Activated B cell treated with CpG ODN at 0.5 μM for 24 hours (primary cell): ENCODE data around the gene ZFP62. TPM values are rescaled to one million over a fixed set of nuclear protein-coding genes. Genes with fewer than 3 reads are reported as not detected.

Experiments used
- ATAC-seq: fragments of 200-7000 bp; cut with Tn5 transposase; one replicate; pipeline ENCODE4 v1.10.0; 2021; ENCODE audit warnings: low read depth, mild to moderate bottlenecking, moderate library complexity
- CTCF ChIA-PET: fragments of 350-600 bp; sonication (Branson Sonifier 250); formaldehyde crosslinking; loops from one replicate; lab custom pipeline; 2021; ENCODE audit warnings: antibody characterized with exemption; lab: Charles Lee
- POLR2A ChIA-PET: fragments of 350-600 bp; sonication (Branson Sonifier 250); formaldehyde crosslinking; loops from one replicate; lab custom pipeline; 2021; ENCODE audit warnings: antibody characterized with exemption; lab: Charles Lee
- DNase-seq: peaks from one replicate; pipeline ENCODE4 v3.0.0; 2022
- H3K27ac Mint-ChIP-seq: one replicate; pipeline ENCODE4 v1.8.0; 2020; ENCODE audit warnings: mixed read lengths
- H3K27me3 Mint-ChIP-seq: one replicate; pipeline ENCODE4 v1.8.0; 2021; ENCODE audit warnings: mixed read lengths
- H3K36me3 Mint-ChIP-seq: one replicate; pipeline ENCODE4 v1.8.0; 2021; ENCODE audit warnings: low read depth, mixed read lengths
- H3K4me1 Mint-ChIP-seq: one replicate; pipeline ENCODE4 v1.8.0; 2021; ENCODE audit warnings: mixed read lengths
- H3K4me3 Mint-ChIP-seq: one replicate; pipeline ENCODE4 v1.8.0; 2020; ENCODE audit warnings: mild to moderate bottlenecking, mixed read lengths
- H3K9me3 Mint-ChIP-seq: one replicate; pipeline ENCODE4 v1.8.0; 2020; ENCODE audit warnings: mixed read lengths
- intact Hi-C: fragments of 100-400 bp; cut with micrococcal nuclease; formaldehyde crosslinking; loops from one replicate; pipeline ENCODE4 v1.15.1; 2024
- total RNA-seq: library from RNA; stranded (reverse); gene quantifications from 2 replicates; pipeline ENCODE4 v1.2.3, GENCODE V29; 2022
- TF ChIP-seq, protein P1 (sequence below): fragments of 200-600 bp; IDR thresholded peaks from one replicate; pipeline ENCODE4 v1.8.0; 2022; ENCODE audit warnings: antibody characterized with exemption, mild to moderate bottlenecking

Gene ZFP62
- total RNA-seq, 1 donor from 2014 or later, result 45.6 TPM

DNA sequence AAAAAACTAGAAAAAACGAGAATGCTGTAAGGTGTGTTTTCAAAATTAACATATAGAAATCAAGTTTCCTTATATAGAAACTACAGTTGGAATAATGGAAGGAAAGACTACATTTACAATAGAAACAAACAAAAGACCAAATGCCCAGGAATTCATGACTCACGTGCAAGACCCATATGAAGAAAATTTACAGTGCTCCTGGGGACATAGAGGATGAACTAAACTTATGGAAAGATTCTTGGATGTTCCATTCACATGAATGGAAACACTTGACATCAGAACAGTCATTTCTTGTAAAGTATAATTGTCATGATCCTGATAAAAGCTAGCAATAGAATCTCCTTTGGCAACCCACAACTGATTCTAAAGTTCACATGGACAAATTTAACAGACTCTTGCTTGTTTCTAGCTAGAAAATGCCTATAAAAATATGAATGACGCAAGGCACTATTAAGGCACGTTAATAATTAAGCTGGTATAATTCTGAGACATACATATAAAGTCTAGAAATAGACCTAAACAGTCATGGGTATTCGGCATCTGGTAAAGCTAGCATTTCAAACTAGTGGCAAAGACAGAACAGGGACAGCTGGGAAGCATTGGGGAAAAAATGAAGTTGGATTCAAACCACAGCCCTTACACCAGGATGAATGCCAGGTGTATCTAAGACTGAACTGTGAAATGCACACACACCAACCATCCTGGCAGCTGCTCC, 5.1 kb upstream of the ZFP62 start:
- H3K4me3 Mint-ChIP-seq, result no peak overlapping the region
- ChIA-PET CTCF (interaction anchor here (0.6 to 0.9 kb wide), 3 partner anchors 52 to 82 kb away, joined by 3 read pairs; no protein-coding TSS in a partner anchor), POLR2A (no interaction called here)
- peaks cover 3% of the 10 kb centered on the region for H3K4me1 Mint-ChIP-seq
- H3K27ac Mint-ChIP-seq, result no peak overlapping the region
- intact Hi-C loops, result loop anchor here (5.0 kb wide), 1 partner anchor 221 kb away; no protein-coding TSS in a partner anchor
- DNase-seq, result no peak
- peaks cover 3% of the 10 kb centered on the region for H3K27me3 Mint-ChIP-seq
- no peak for ATAC-seq
- TF ChIP-seq, protein P1, sequence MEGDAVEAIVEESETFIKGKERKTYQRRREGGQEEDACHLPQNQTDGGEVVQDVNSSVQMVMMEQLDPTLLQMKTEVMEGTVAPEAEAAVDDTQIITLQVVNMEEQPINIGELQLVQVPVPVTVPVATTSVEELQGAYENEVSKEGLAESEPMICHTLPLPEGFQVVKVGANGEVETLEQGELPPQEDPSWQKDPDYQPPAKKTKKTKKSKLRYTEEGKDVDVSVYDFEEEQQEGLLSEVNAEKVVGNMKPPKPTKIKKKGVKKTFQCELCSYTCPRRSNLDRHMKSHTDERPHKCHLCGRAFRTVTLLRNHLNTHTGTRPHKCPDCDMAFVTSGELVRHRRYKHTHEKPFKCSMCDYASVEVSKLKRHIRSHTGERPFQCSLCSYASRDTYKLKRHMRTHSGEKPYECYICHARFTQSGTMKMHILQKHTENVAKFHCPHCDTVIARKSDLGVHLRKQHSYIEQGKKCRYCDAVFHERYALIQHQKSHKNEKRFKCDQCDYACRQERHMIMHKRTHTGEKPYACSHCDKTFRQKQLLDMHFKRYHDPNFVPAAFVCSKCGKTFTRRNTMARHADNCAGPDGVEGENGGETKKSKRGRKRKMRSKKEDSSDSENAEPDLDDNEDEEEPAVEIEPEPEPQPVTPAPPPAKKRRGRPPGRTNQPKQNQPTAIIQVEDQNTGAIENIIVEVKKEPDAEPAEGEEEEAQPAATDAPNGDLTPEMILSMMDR, result no peak
- H3K9me3 Mint-ChIP-seq, result no peaks in the 10 kb centered on the region
- H3K36me3 Mint-ChIP-seq, result no peaks in the 10 kb centered on the region

DNA sequence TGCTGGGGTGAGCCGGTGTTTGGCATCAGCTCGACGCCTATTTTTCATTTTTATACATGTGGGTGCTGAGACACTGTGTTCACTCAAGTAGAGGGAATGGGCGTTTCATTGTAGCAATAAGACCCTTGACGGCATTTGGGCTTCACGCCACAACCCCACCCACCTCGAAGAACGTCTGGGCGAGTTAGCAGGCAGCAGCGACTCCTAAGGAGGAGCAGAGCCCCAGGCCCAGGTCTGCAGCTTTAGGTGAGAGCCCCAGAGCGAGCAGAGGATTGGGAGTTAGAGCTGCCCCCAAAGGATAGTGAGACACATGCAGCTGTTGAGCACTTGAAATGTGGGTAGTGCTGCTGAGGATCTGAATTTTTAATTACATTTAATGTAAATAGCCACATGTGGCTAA, 1.6 kb upstream of the ZFP62 start:
- H3K27ac Mint-ChIP-seq, result no peak overlapping the region
- CTCF ChIA-PET, result no interaction called here
- H3K9me3 Mint-ChIP-seq, result no peaks in the 10 kb centered on the region
- TF ChIP-seq, protein P1, result no peak
- H3K36me3 Mint-ChIP-seq, result peaks cover 15% of the 10 kb centered on the region
- ATAC-seq, result no peak
- peaks cover 3% of the 10 kb centered on the region for H3K27me3 Mint-ChIP-seq
- POLR2A ChIA-PET, result interaction anchor here (1.4 to 4.4 kb wide), 5 partner anchors 32 to 345 kb away, joined by 3 to 118 read pairs (median 12); no protein-coding TSS in a partner anchor
- no peak overlapping the region for H3K4me3 Mint-ChIP-seq
- DNase-seq, result no peak
- intact Hi-C loops, result loop anchor here (5.0 kb wide), 1 partner anchor 570 kb away; the partner anchor contains the start of gene MAPK9
- H3K4me1 Mint-ChIP-seq, result peaks cover 18% of the 10 kb centered on the region

DNA sequence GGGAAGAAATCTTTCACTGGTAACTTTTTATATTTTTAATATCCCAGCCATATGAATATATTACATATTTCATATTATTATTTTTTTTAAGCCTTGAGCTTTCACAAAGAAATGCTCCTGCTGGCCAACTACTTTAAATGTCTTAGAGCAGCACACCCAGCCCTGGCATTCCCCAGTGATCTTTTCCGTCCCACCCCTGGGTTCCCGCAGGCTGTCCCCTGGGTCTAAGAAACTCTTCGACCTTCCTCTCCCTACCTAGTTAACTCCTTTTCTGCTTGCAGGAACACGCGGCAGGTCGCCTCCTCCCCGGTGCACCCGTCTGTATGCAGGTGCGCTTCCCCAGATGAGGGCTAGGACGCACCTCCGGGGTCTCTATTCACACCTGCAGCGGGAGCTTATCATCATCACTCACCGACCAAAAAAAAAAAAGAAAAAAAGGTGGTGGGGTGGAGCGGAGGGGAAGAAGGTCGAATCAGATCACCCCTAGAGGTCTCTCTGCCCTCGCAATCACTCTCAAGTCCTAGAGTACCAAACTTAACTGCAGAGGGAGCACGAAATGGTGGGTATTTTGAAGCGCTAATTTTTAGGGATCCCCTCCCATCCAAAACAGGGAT, 696 bp downstream of the ZFP62 start:
- TF ChIP-seq, protein P1, result no peak
- H3K36me3 Mint-ChIP-seq, result peaks cover 31% of the 10 kb centered on the region
- no peaks in the 10 kb centered on the region for H3K9me3 Mint-ChIP-seq
- intact Hi-C loops, result loop anchor here (1.0 to 5.0 kb wide), 6 partner anchors 28 to 568 kb away; partner anchors contain the start of genes CNOT6, MAPK9 and TRIM52
- H3K27me3 Mint-ChIP-seq, result no peaks in the 10 kb centered on the region
- peak; percentile 53 for DNase-seq
- H3K27ac Mint-ChIP-seq, result peak overlapping the region; percentile 94
- peak overlapping the region; percentile 94 for H3K4me3 Mint-ChIP-seq
- ChIA-PET CTCF (interaction anchor here (0.9 to 1.7 kb wide), 3 partner anchors 50 to 76 kb away, joined by 3 to 7 read pairs (median 5); no protein-coding TSS in a partner anchor), POLR2A (interaction anchor here (0.6 to 4.4 kb wide), 22 partner anchors 9 to 544 kb away, joined by 3 to 118 read pairs (median 8); partner anchors contain the start of genes MGAT1, TRIM41 and TRIM52)
- ATAC-seq, result peak; percentile 62
- H3K4me1 Mint-ChIP-seq, result peaks cover 18% of the 10 kb centered on the region

DNA sequence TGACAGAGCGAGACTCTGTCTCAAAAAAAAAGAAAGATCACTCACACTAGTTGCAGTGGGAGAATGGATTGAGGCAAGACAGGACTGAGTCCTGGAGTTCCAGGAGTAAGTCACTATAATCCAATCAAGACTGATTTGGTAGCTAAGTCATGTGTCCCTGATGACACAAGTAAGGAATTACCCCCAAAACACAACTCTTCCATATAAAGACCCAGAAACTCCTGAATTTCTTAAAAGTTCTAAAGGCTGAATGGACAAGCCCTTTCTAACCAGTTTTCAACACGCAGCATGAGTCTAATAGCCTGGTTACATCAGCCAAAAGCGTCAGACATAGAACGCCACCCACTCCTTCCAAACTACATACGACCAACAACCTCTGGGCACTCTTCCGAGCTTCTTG, 2.5 kb downstream of the ZFP62 start:
- no peak for ATAC-seq
- no peak for DNase-seq
- Mint-ChIP-seq H3K36me3 (peaks cover 42% of the 10 kb centered on the region), H3K27me3 (no peaks in the 10 kb centered on the region), H3K9me3 (no peaks in the 10 kb centered on the region), H3K27ac (peak overlapping the region; percentile 9), H3K4me3 (peak overlapping the region; percentile 0), H3K4me1 (peaks cover 18% of the 10 kb centered on the region)
- intact Hi-C loops, result no loop called here
- ChIA-PET POLR2A (interaction anchor here (1.0 kb wide), 1 partner anchor 27 kb away, joined by 3 read pairs; no protein-coding TSS in a partner anchor), CTCF (no interaction called here)
- TF ChIP-seq, protein P1, result no peak

DNA sequence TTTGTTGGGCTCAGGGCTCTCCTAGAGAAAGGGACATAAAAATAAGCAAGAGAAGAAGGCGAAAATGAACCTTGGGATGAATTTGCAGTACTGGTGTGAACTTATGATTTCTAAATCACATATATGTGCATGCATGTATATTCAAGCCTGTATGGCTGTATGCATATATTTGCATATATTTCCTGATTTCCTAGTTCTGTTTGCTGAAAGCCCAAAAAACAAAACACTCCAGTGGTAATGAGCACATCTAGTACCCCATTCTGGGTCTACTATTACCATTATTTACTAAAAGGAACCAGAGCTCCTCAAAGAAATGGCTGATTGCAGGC, 7.3 kb downstream of the ZFP62 start:
- ChIA-PET CTCF (no interaction called here), POLR2A (no interaction called here)
- intact Hi-C loops, result no loop called here
- H3K4me3 Mint-ChIP-seq, result no peak overlapping the region
- H3K4me1 Mint-ChIP-seq, result peaks cover 2% of the 10 kb centered on the region
- peaks cover 73% of the 10 kb centered on the region for H3K36me3 Mint-ChIP-seq
- TF ChIP-seq, protein P1, result no peak
- DNase-seq (no peak), ATAC-seq (no peak)
- peaks cover 3% of the 10 kb centered on the region for H3K9me3 Mint-ChIP-seq
- no peak overlapping the region for H3K27ac Mint-ChIP-seq
- H3K27me3 Mint-ChIP-seq, result no peaks in the 10 kb centered on the region
